ENCODE measurements around the gene FAM216B. TPM values are rescaled to one million over a fixed set of nuclear protein-coding genes. Genes with fewer than 3 reads are reported as not detected.

Gene FAM216B
- total RNA-seq (2022) (not detected in 2 replicates), Bru-seq, nascent RNA (not detected), BruChase-seq, experiment 1, labeled RNA remaining after a 6-hour chase (not detected), BruChase-seq, experiment 2, labeled RNA remaining after a 2-hour chase (not detected)
- long read RNA-seq: 0 reads

DNA sequence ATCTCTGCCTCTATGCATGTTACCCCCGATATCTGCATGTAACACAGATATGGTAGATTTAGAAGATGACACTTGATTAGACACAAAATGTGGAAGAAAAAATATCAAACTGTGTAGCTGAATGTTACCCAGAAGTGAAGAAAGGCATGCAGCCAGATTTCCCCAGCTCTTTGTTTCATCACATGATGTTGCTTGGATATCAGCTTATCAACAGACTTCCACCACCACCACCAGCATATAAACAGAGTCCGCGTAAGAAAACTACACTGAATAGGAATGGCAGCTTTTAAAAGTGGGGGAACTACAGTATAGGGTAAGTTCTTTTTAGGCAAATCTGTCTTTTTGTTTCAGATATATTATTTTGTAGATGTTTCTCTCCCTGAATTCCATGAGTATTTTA, at the start of gene FAM216B:
Gene FAM216B (plus strand): TSS at position 233 of the 400 bp plus-strand sequence. CDS start 2,484 bp downstream, outside the sequence.
- BruUV-seq (replicated peaks): no TSS peak
- H3K27ac Mint-ChIP-seq (ENCODE audit: unreplicated experiment): no peak within 1 kb of the TSS
- no peak within 1 kb of the TSS for H3K4me3 Mint-ChIP-seq (ENCODE audit: low read depth, unreplicated experiment)
- no peak for DNase-seq
- CTCF ChIA-PET: no interaction called here
- TF ChIP-seq, protein P1, sequence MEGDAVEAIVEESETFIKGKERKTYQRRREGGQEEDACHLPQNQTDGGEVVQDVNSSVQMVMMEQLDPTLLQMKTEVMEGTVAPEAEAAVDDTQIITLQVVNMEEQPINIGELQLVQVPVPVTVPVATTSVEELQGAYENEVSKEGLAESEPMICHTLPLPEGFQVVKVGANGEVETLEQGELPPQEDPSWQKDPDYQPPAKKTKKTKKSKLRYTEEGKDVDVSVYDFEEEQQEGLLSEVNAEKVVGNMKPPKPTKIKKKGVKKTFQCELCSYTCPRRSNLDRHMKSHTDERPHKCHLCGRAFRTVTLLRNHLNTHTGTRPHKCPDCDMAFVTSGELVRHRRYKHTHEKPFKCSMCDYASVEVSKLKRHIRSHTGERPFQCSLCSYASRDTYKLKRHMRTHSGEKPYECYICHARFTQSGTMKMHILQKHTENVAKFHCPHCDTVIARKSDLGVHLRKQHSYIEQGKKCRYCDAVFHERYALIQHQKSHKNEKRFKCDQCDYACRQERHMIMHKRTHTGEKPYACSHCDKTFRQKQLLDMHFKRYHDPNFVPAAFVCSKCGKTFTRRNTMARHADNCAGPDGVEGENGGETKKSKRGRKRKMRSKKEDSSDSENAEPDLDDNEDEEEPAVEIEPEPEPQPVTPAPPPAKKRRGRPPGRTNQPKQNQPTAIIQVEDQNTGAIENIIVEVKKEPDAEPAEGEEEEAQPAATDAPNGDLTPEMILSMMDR (IDR thresholded peaks at IDR 0.05; ENCODE audit: unreplicated experiment): no peak
- H3K27me3 Mint-ChIP-seq (ENCODE audit: unreplicated experiment): peaks cover 31% of the 10 kb centered on the region
- no peaks in the 10 kb centered on the region for H3K4me1 Mint-ChIP-seq (ENCODE audit: low read depth, unreplicated experiment)
- intact Hi-C loops (cut with micrococcal nuclease; ENCODE audit: unreplicated experiment): no loop called here
- no peaks in the 10 kb centered on the region for H3K9me3 Mint-ChIP-seq (ENCODE audit: low read depth, unreplicated experiment)
- H3K36me3 Mint-ChIP-seq (ENCODE audit: insufficient read depth, unreplicated experiment): no peaks in the 10 kb centered on the region

DNA sequence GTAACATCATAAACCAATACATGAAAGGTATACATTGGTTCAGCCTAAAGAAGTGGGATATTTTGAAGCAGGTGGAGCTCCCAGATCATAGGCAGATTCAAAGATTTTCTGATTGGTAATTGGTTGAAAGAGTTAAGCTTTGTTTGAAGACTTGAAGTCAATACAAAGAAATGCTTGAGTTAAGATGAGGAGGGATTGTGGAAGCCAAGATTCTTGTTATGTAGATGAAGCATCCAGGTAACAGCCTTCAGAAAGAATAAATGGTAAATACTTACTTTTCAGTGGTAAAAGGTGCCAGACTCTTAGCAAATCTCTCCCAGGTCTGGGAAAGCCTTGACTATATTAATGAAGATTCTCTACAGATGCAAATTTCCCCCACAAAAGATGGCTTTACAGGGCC, 49.3 kb upstream of the FAM216B start:
- CTCF ChIA-PET: no interaction called here
- H3K4me1 Mint-ChIP-seq (ENCODE audit: low read depth, unreplicated experiment): no peaks in the 10 kb centered on the region
- no peaks in the 10 kb centered on the region for H3K36me3 Mint-ChIP-seq (ENCODE audit: insufficient read depth, unreplicated experiment)

DNA sequence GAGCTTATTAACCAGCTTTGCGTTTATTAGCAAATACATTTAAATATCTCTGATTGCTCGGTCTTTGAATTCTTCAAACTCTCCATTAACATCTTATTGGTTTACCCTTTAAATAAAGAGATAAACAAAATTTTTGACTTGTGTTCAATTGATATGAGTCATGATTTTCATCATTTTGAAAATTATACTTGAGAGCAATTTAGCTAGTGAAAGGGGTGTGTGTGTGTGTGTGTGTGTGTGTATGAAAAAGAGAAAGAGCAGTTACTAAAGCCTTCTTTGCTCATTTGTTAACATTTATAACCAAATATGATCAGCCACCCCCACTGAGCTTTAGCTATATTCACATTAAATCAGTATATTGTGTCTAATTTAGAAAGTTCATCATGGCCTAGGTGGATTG, 48.3 kb upstream of the FAM216B start:
- no peaks in the 10 kb centered on the region for H3K36me3 Mint-ChIP-seq (ENCODE audit: insufficient read depth, unreplicated experiment)
- no TSS peak for BruUV-seq (replicated peaks)
- no peak for DNase-seq
- H3K4me3 Mint-ChIP-seq (ENCODE audit: low read depth, unreplicated experiment): no peak overlapping the region
- TF ChIP-seq, protein P1 (IDR thresholded peaks at IDR 0.05; ENCODE audit: unreplicated experiment): no peak
- intact Hi-C loops (cut with micrococcal nuclease; ENCODE audit: unreplicated experiment): no loop called here
- H3K27me3 Mint-ChIP-seq (ENCODE audit: unreplicated experiment): peaks cover 12% of the 10 kb centered on the region
- no peaks in the 10 kb centered on the region for H3K4me1 Mint-ChIP-seq (ENCODE audit: low read depth, unreplicated experiment)
- CTCF ChIA-PET: no interaction called here
- H3K27ac Mint-ChIP-seq (ENCODE audit: unreplicated experiment): no peak overlapping the region
- no peaks in the 10 kb centered on the region for H3K9me3 Mint-ChIP-seq (ENCODE audit: low read depth, unreplicated experiment)

More for the DNA sequence above, 49.3 kb upstream of the FAM216B start:
- no peak for DNase-seq
- no peak overlapping the region for H3K4me3 Mint-ChIP-seq (ENCODE audit: low read depth, unreplicated experiment)
- H3K9me3 Mint-ChIP-seq (ENCODE audit: low read depth, unreplicated experiment): no peaks in the 10 kb centered on the region
- no peak overlapping the region for H3K27ac Mint-ChIP-seq (ENCODE audit: unreplicated experiment)
- intact Hi-C loops (cut with micrococcal nuclease; ENCODE audit: unreplicated experiment): no loop called here
- TF ChIP-seq, protein P1 (IDR thresholded peaks at IDR 0.05; ENCODE audit: unreplicated experiment): no peak
- H3K27me3 Mint-ChIP-seq (ENCODE audit: unreplicated experiment): peaks cover 13% of the 10 kb centered on the region
- no TSS peak for BruUV-seq (replicated peaks)

DNA sequence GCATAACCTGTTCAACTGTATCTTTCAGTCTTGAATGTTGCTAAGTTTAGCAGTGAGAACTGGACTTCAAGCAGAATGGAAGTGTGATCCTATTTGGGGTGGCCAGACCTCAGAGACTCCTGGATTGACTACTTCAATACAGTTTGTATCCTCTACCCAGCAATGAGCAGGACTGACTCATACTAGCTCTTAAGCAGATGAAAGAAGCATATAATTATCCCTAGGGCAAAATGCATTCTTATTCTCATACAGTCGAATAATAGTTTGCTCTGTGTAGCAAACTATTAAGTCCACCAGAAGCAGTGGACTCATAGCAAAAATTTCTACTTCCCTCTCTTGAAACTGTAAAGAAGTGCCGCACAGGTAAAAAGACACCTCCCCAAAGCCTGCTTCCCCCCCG, 46.4 kb upstream of the FAM216B start:
- TF ChIP-seq, protein P1 (IDR thresholded peaks at IDR 0.05; ENCODE audit: unreplicated experiment): no peak

More for the DNA sequence above, 46.4 kb upstream of the FAM216B start:
- Mint-ChIP-seq H3K4me3 (ENCODE audit: low read depth, unreplicated experiment) (no peak overlapping the region), H3K27ac (ENCODE audit: unreplicated experiment) (no peak overlapping the region), H3K36me3 (ENCODE audit: insufficient read depth, unreplicated experiment) (no peaks in the 10 kb centered on the region), H3K27me3 (ENCODE audit: unreplicated experiment) (no peaks in the 10 kb centered on the region), H3K4me1 (ENCODE audit: low read depth, unreplicated experiment) (no peaks in the 10 kb centered on the region), H3K9me3 (ENCODE audit: low read depth, unreplicated experiment) (no peaks in the 10 kb centered on the region)
- DNase-seq: no peak
- BruUV-seq (replicated peaks): no TSS peak
- intact Hi-C loops (cut with micrococcal nuclease; ENCODE audit: unreplicated experiment): no loop called here
- CTCF ChIA-PET: no interaction called here

Data from Calu3 (cell line).